ENCODE results near the gene MPG.

Gene MPG

GRCh38 chr16:130533-131173, 52.6 kb downstream of the MPG start:
- Histone ChIP-seq H3K9me3 (no peaks in the 10 kb centered on the region), H3K36me3 (peaks cover 0 to 7% (median 0%) of the 10 kb centered on the region in 3 donors), H3K27ac (no peak overlapping the region), H3K4me1 (no peaks in the 10 kb centered on the region), H3K27me3 (no peaks in the 10 kb centered on the region), H3K4me3 (no peak overlapping the region)
- TF ChIP-seq, protein P1, sequence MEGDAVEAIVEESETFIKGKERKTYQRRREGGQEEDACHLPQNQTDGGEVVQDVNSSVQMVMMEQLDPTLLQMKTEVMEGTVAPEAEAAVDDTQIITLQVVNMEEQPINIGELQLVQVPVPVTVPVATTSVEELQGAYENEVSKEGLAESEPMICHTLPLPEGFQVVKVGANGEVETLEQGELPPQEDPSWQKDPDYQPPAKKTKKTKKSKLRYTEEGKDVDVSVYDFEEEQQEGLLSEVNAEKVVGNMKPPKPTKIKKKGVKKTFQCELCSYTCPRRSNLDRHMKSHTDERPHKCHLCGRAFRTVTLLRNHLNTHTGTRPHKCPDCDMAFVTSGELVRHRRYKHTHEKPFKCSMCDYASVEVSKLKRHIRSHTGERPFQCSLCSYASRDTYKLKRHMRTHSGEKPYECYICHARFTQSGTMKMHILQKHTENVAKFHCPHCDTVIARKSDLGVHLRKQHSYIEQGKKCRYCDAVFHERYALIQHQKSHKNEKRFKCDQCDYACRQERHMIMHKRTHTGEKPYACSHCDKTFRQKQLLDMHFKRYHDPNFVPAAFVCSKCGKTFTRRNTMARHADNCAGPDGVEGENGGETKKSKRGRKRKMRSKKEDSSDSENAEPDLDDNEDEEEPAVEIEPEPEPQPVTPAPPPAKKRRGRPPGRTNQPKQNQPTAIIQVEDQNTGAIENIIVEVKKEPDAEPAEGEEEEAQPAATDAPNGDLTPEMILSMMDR (IDR thresholded peaks at IDR 0.05): no peak
- intact Hi-C loops (cut with DNase I; ENCODE audit: low total_unique reads): no loop called here
- DNase-seq: no peak

DNA sequence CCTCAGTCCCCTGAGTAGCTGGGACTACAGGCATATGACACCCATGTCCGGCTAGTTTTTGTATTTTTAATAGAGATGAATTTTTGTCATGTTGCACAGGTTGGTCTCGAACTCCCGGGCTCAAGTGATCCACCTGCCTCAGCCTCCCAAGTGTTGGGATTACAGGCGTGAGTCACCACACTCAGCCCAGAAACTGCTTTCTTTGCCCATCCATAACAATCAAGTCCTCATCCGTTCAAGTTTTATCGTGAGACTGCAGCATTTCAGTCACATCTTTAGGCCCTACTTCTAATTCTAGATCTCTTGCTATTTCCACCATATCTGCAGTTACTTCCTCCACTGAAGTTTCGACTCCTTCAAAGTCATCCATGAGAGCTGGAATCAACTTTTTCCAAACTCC, 54.1 kb downstream of the MPG start:
- Histone ChIP-seq H3K36me3 (peaks cover 0 to 7% (median 0%) of the 10 kb centered on the region in 3 donors), H3K4me3 (no peak overlapping the region)
- intact Hi-C loops (cut with DNase I; ENCODE audit: low total_unique reads): no loop called here

DNA sequence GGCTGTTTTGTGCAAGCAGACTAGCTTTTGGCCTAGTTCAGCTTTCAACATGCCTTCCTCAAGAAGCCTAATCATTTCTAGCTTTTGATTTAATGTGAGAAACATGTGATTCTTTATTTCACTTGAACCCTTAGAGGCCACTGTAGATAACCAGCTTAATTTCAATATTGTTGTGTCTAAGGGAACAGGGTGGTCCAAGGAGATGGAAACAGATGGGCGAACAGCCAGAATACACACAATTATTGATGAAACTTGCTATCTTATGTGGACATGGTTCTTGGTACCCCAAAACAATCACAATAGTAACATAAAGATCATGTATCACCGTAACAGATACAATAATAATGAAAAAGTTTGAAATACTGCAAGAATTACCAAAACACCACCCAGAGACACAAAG, 55.7 kb downstream of the MPG start:
- Histone ChIP-seq H3K36me3 (peaks cover 0 to 7% (median 0%) of the 10 kb centered on the region in 3 donors), H3K4me1 (peaks cover 0 to 19% (median 5%) of the 10 kb centered on the region in 4 donors), H3K27ac (no peak overlapping the region), H3K27me3 (no peaks in the 10 kb centered on the region), H3K4me3 (no peak overlapping the region), H3K9me3 (no peaks in the 10 kb centered on the region)
- TF ChIP-seq, protein P1 (IDR thresholded peaks at IDR 0.05): no peak
- DNase-seq: no peak
- intact Hi-C loops (cut with DNase I; ENCODE audit: low total_unique reads): no loop called here

More for the DNA sequence above, 54.1 kb downstream of the MPG start:
- no peak for DNase-seq
- H3K27me3 ChIP-seq: no peaks in the 10 kb centered on the region
- TF ChIP-seq, protein P1 (IDR thresholded peaks at IDR 0.05): no peak
- H3K9me3 ChIP-seq: no peaks in the 10 kb centered on the region
- no peak overlapping the region for H3K27ac ChIP-seq
- H3K4me1 ChIP-seq: peaks cover 0 to 10% (median under 1%) of the 10 kb centered on the region in 4 donors

Measured in tibial artery (tissue), 4 donors.